Stomach smooth muscle (tissue), 2 donors: ENCODE results near the gene AQP2.

Source experiments
- H3K27ac ChIP-seq: one replicate; pipeline ENCODE4 v1.7.0; 2013; ENCODE audit warnings: mild to moderate bottlenecking, low read length, inconsistent platforms
- H3K27me3 ChIP-seq, 2 donors: one replicate each; pipeline ENCODE4 v1.7.0; 2013; ENCODE audit warnings: low read length in 2 of 2; ENCODE audit not compliant: insufficient read depth in 2 of 2, control insufficient read depth in 1 of 2
- H3K36me3 ChIP-seq, 2 donors: one replicate each; pipeline ENCODE4 v1.7.0; 2013; ENCODE audit warnings: low read length in 2 of 2; ENCODE audit not compliant: control insufficient read depth in 2 of 2, insufficient read depth in 2 of 2
- H3K4me1 ChIP-seq: one replicate; pipeline ENCODE4 v1.7.0; 2013; ENCODE audit warnings: low read length; ENCODE audit not compliant: control insufficient read depth, insufficient read depth
- H3K4me3 ChIP-seq, 2 donors: one replicate each; pipeline ENCODE4 v1.7.0; 2013; ENCODE audit warnings: low read length in 2 of 2
- H3K9ac ChIP-seq, 2 donors: one replicate each; pipeline ENCODE4 v1.7.0; 2013; ENCODE audit warnings: low read length in 2 of 2, mild to moderate bottlenecking in 1 of 2
- H3K9me3 ChIP-seq, 2 donors: one replicate each; pipeline ENCODE4 v1.7.0; 2013; ENCODE audit warnings: low read length in 2 of 2; ENCODE audit not compliant: control insufficient read depth in 2 of 2
- donor health status: healthy.
- donor health status: Pancreatic carcinoma.

Gene AQP2

DNA sequence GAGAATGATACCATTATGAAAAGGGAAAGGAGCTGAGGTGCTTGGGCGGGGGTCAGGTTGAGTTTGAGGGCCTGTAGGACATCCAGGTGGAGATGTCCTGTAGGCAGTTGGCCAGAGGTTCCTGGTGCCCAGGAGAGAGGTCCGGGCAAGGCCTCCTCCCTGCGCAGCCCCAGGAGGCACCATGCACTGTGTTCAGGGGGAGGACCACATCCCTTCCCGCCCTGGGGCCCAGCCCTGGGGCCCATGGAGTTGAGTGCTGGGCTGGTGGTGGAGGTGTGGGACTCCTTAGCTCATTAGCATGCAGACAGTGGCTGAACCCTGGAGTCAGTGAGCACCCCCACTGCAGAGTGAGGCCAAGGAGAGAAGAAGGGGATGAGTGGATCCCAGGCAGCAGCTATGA, 41.2 kb upstream of the AQP2 start:
- no peak overlapping the region for H3K9ac ChIP-seq
- H3K4me1 ChIP-seq, result peaks cover 7% of the 10 kb centered on the region
- no peaks in the 10 kb centered on the region for H3K9me3 ChIP-seq
- no peak overlapping the region for H3K27ac ChIP-seq
- peaks cover 0 to 6% of the 10 kb centered on the region in 2 donors for H3K27me3 ChIP-seq
- no peak overlapping the region for H3K4me3 ChIP-seq
- H3K36me3 ChIP-seq, result no peaks in the 10 kb centered on the region

GRCh38 chr12:49909826-49910225, 40.7 kb upstream of the AQP2 start:
- Histone ChIP-seq H3K9ac (no peak overlapping the region), H3K4me1 (peaks cover 7% of the 10 kb centered on the region), H3K27me3 (peaks cover 0 to 6% of the 10 kb centered on the region in 2 donors), H3K9me3 (no peaks in the 10 kb centered on the region), H3K36me3 (no peaks in the 10 kb centered on the region), H3K4me3 (no peak overlapping the region), H3K27ac (no peak overlapping the region)

- H3K27me3 ChIP-seq, result peaks cover 0 to 6% of the 10 kb centered on the region in 2 donors
Observed at GRCh38 chr12:49910331-49911212, 40.0 kb upstream of the AQP2 start.

DNA sequence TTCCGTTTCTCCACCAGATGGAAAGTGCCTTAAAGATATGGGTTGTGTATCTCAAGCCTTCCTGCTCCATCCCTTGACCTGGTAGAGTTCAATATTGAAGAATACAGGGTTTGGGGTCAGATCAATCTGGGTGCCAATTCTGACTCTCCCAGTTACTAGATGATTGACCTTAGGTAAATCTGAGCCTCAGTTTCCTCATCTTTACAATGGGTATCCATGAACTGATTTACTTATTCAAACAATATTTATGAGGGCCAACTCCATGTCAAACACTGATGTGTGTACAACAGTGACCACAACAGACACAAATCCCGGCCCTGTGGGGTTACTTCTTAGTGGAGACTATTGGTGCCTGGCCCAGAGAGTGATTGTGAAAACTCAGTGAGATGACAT, 39.3 kb upstream of the AQP2 start:
- Histone ChIP-seq H3K9ac (no peak overlapping the region), H3K4me1 (no peaks in the 10 kb centered on the region), H3K27ac (no peak overlapping the region), H3K4me3 (no peak overlapping the region), H3K9me3 (no peaks in the 10 kb centered on the region), H3K27me3 (peaks cover 0 to 2% of the 10 kb centered on the region in 2 donors), H3K36me3 (no peaks in the 10 kb centered on the region)

More at GRCh38 chr12:49910331-49911212, 40.0 kb upstream of the AQP2 start:
- H3K4me3 ChIP-seq, result no peak overlapping the region
- no peak overlapping the region for H3K9ac ChIP-seq
- H3K4me1 ChIP-seq, result peaks cover 6% of the 10 kb centered on the region
- no peak overlapping the region for H3K27ac ChIP-seq
- no peaks in the 10 kb centered on the region for H3K9me3 ChIP-seq
- H3K36me3 ChIP-seq, result no peaks in the 10 kb centered on the region

DNA sequence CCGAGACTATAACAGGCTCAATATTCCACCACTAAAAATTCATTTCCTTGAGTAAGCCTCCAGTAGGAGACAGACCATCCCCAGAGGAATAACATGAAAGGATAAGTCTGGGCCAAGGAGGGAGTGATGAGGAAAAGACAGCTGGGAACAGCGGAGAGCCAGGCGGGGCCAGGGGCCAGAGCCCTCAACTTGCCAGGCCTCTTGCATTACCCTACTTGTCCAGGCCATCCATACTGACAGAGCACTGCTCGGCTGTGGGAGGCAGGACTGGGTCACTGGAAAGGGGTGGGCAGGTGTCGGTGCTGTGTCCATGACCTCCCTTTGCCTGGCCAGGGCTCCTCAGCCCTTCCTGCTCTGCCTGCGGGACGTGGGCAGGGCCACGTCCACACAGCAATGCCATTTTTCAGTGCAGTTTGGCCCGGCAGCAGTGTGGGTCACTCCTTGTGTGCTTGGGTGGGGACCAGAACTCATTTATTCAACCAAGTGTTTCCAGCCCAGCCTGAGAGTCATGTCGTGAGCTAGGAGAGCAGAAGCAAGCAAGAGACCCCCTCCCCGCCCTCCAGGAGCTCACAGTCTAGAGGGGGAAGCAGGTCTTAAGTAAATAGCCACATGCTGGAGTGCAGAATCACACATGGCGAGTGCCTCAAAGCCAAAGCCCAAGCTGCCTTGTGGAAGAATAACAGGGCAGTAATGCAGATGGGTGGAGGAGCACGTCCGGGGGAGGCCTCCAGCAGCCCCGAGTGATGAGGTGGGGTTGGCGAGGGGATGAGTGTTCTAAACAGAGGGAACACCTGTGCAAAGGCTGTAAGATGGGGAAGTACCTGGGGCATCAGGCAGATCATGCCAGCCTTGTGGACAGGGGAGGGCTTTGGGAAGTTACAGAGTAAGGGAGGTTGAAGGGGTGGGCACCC, 37.9 kb upstream of the AQP2 start:
- Histone ChIP-seq H3K36me3 (no peaks in the 10 kb centered on the region), H3K9ac (no peak overlapping the region), H3K4me1 (no peaks in the 10 kb centered on the region), H3K27ac (no peak overlapping the region), H3K9me3 (no peaks in the 10 kb centered on the region), H3K27me3 (peaks cover 0 to 2% of the 10 kb centered on the region in 2 donors), H3K4me3 (no peak overlapping the region)

DNA sequence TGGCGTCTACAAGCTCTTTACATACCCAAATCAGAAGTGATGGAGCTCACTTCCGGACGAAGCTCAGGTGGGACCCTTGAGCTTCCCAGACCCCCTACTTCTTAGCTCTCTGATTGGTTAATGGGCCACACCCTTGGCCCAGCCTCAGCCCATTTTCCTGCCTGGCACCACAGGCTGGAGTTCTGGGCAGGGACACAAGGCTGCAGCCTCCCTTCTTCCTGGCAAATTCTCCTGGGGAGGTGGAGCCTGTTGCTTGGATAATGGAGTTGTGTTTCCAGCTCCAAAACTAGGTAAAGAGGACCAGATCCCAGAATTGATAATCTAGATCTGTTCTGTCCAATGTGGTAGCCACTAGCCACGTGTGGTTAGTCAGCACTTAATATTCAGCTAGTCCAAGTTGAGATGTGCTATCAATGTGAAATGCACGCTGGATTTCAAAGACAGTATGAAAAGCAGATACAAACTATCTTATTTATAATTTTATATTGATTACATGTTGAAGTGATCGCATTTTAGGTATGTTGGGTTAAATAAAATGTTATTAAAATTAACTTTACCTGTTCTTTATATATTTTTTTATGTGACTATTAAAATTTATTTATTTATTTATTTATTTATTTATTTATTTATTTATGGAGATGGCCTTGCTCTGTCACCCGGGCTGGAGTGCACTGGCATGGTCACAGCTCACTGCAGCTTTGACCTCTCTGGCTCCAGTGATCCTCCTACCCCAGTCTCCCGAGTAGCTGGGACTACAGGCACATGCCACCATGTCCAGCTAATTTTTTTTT, 34.2 kb upstream of the AQP2 start:
- Histone ChIP-seq H3K9ac (no peak overlapping the region), H3K4me1 (no peaks in the 10 kb centered on the region), H3K27me3 (no peaks in the 10 kb centered on the region), H3K9me3 (no peaks in the 10 kb centered on the region), H3K36me3 (no peaks in the 10 kb centered on the region), H3K27ac (no peak overlapping the region), H3K4me3 (no peak overlapping the region)

GRCh38 chr12:49917166-49917787, 33.3 kb upstream of the AQP2 start:
- Histone ChIP-seq H3K4me1 (no peaks in the 10 kb centered on the region), H3K27me3 (no peaks in the 10 kb centered on the region), H3K9ac (no peak overlapping the region), H3K27ac (no peak overlapping the region), H3K4me3 (no peak overlapping the region), H3K36me3 (no peaks in the 10 kb centered on the region), H3K9me3 (no peaks in the 10 kb centered on the region)

- H3K4me1 ChIP-seq, result no peaks in the 10 kb centered on the region
- H3K27me3 ChIP-seq, result no peaks in the 10 kb centered on the region
- no peaks in the 10 kb centered on the region for H3K36me3 ChIP-seq
- no peak overlapping the region for H3K9ac ChIP-seq
- H3K4me3 ChIP-seq, result no peak overlapping the region
- H3K27ac ChIP-seq, result no peak overlapping the region
- H3K9me3 ChIP-seq, result no peaks in the 10 kb centered on the region
Observed at GRCh38 chr12:49917788-49918173, 32.8 kb upstream of the AQP2 start.

GRCh38 chr12:49920241-49920914, 30.2 kb upstream of the AQP2 start:
- H3K9me3 ChIP-seq, result no peaks in the 10 kb centered on the region
- H3K9ac ChIP-seq, result no peak overlapping the region
- H3K27ac ChIP-seq, result no peak overlapping the region

More at GRCh38 chr12:49920241-49920914, 30.2 kb upstream of the AQP2 start:
- H3K4me3 ChIP-seq, result no peak overlapping the region
- no peaks in the 10 kb centered on the region for H3K27me3 ChIP-seq
- no peaks in the 10 kb centered on the region for H3K36me3 ChIP-seq
- peaks cover 3% of the 10 kb centered on the region for H3K4me1 ChIP-seq
